K562 (cell line): ENCODE results near the gene RHBDF2.

Source experiments
- CEBPB ChIP-seq: fragments of 450-650 bp; IDR thresholded peaks from 2 replicates; pipeline ENCODE4 v1.6.1; 2016; ENCODE audit warnings: missing genetic modification characterization, missing compliant biosample characterization
- CTCF ChIP-seq, 3 experiments: IDR thresholded peaks in 2 of 3; conservative IDR thresholded peaks in 1 of 3; 2 replicates each; pipeline ENCODE4 v1.5.1; 2011 to 2012; ENCODE audit warnings: low read length in 3 of 3, mild to moderate bottlenecking in 3 of 3, control low read depth in 2 of 3, improper control_type of control experiment in 1 of 3, inconsistent platforms in 1 of 3, low read depth in 1 of 3, mixed read lengths in 1 of 3, moderate library complexity in 1 of 3; ENCODE audit not compliant: insufficient read depth in 2 of 3
- E2F4 ChIP-seq: sonication (generic); formaldehyde crosslinking; IDR thresholded peaks from 2 replicates; pipeline ENCODE4 v1.8.0; 2022; ENCODE audit warnings: mild to moderate bottlenecking, low read depth, missing genetic modification reagents
- PRPF4 ChIP-seq: fragments of 200-400 bp; formaldehyde crosslinking; IDR thresholded peaks from one replicate; pipeline ENCODE4 v1.6.1; 2017; ENCODE audit warnings: low read length, low read depth, mild to moderate bottlenecking; ENCODE audit not compliant: insufficient read depth, poor library complexity, severe bottlenecking
- ZNF511 ChIP-seq: sonication (generic); formaldehyde crosslinking; IDR thresholded peaks from 2 replicates; pipeline ENCODE4 v1.8.0; 2022; ENCODE audit warnings: mild to moderate bottlenecking, missing genetic modification reagents

GRCh38 chr17:76502341-76503211 lies 1.4 kb upstream of the RHBDF2 start:
- TF ChIP-seq PRPF4 (no peak), ZNF511 (no peak), CTCF (IDR thresholded peaks at IDR 0.05 in 2 of 3, conservative IDR thresholded peaks at IDR 0.05 in 1 of 3; ENCODE audit: insufficient read depth in 2 of 3, low read depth in 1 of 3, low read length in 3 of 3) (no peak), CEBPB (tag) (no peak), E2F4 (no peak)
